ENCODE data around the gene MCOLN1. TPM values are rescaled to one million over a fixed set of nuclear protein-coding genes. Genes with fewer than 3 reads are reported as not detected.

The MCOLN1 gene
- total RNA-seq, 1 experiment from 2014 or later, result 10.3 TPM

GRCh38 chr19:7492558-7492957 lies 29.9 kb upstream of the MCOLN1 start:
- H3K36me3 ChIP-seq, result no peaks in the 10 kb centered on the region
- peaks cover 9% of the 10 kb centered on the region; the same call in 1 of the 2 replicates for H3K27me3 ChIP-seq
- H3K4me3 ChIP-seq, result no peak overlapping the region
- DNase-seq, result peak; percentile 71
- no peaks in the 10 kb centered on the region for H3K9me3 ChIP-seq

DNA sequence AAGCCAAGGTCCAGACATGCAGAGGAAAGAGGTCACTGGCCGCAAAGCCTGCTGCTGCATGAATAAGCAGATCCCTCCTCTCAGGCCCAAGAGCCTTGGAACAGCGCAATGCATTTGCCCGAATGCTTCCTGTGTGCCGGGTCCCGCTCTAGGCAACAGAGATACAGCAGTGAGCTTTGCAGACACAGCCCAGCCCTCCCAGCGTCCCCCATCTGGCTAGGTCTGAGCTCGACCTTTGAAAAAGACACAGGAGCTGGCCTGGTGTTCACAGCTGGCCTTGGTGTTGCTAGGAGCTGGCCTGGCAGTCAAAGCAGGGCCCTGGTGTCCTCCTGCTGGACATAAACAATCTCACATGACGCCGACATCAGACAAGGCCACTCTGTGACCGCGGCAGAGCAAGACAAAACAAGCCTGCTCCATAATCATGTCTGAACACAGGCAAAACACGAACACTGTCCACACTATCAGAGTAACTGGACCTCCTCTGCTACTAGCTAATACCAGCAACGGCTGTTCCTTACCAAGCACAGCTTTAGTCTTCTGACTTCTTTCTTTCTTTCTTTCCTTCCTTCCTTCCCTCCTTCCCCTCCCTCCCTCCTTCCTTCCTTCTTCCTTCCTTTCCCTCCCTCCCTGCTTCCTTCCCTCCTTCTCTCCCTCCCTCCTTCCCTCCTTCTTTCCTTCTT lies 27.9 kb upstream of the MCOLN1 start:
- Histone ChIP-seq H3K27me3 (peaks cover 11% of the 10 kb centered on the region; the same call in 1 of the 2 replicates), H3K9me3 (no peaks in the 10 kb centered on the region), H3K4me3 (no peak overlapping the region), H3K36me3 (no peaks in the 10 kb centered on the region)
- DNase-seq, result no peak

DNA sequence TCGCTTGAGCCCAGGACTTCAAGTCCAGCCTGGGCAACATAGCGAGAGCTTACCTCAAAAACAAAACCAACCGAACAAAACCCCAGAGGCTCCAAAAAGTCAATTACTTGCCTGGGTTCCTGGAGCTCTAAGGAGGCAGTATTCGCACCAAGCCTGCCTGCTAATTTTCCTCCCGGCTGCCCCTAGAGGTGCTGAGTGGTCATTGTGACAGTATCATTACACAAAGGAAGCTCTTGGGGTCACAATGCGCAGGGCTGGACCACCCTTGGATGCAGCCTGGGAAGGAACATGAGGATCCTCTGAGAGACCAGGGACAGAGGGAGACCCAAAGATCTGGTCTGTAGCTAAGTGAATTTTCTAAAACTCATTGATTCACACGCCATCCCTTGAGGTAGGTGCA lies 25.1 kb upstream of the MCOLN1 start:
- no peaks in the 10 kb centered on the region for H3K36me3 ChIP-seq
- no peaks in the 10 kb centered on the region for H3K9me3 ChIP-seq
- no peak for DNase-seq
- H3K4me3 ChIP-seq, result no peak overlapping the region
- peaks cover 26% of the 10 kb centered on the region for H3K27me3 ChIP-seq

DNA sequence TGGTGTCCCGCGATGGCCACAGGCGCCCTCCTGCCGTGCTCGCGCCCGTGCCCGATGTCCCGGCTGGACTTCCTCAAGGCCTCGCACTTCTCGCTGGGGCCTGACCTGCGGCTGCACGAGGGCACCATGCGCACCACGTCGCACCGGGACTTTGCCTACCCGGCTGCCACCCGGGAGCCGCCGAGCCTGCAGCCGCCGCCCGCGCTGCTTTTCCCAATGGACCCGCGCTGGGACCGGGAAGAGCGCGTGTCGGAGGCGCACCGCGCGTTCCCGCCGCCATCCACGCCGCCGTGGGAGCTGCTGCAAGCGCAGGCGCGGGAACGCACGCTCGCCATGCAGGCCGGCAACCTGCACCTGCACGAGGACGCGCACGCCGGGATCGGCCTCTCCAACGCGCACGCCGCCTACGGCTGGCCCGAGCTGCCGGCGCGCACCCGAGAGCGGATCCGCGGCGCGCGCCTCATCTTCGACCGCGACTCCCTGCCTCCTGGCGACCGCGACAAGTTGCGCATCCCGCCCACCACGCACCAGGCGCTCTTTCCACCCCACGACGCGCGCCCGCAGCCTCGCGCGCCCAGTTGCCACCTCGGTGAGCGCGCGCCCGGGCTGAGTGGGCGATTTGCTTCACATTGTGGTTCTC lies 21.5 kb upstream of the MCOLN1 start:
- peaks cover 26% of the 10 kb centered on the region for H3K27me3 ChIP-seq
- peak overlapping the region; percentile 48 for H3K4me3 ChIP-seq
- H3K36me3 ChIP-seq, result no peaks in the 10 kb centered on the region
- DNase-seq, result peak; percentile 78
- no peaks in the 10 kb centered on the region for H3K9me3 ChIP-seq

GRCh38 chr19:7502552-7502951 lies 19.9 kb upstream of the MCOLN1 start:
- Histone ChIP-seq H3K4me3 (no peak overlapping the region), H3K9me3 (no peaks in the 10 kb centered on the region), H3K27me3 (peaks cover 17% of the 10 kb centered on the region), H3K36me3 (no peaks in the 10 kb centered on the region)
- DNase-seq, result no peak

DNA sequence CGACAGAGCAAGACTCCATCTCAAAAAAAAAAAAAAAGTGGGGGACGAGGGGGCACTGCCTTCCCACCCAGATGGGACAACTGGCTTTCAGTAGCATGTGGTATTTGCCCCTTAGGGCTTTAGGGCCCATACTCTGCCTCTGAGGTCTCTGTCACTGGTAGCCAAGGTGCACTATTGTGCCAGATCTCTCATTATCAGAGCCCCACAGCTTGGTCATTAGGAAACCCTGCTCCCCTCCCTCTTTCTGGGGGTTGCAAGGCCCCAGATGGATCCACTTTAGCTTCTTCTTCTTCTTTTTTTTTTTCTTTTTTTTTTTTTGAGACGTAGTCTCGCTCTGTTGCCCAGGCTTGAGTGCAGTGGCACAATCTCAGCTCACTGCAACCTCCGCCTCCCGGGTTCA lies 17.7 kb upstream of the MCOLN1 start:
- Histone ChIP-seq H3K9me3 (no peaks in the 10 kb centered on the region), H3K27me3 (peaks cover 15% of the 10 kb centered on the region), H3K36me3 (no peaks in the 10 kb centered on the region), H3K4me3 (no peak overlapping the region)
- no peak for DNase-seq

- Histone ChIP-seq H3K9me3 (no peaks in the 10 kb centered on the region), H3K27me3 (peaks cover 16% of the 10 kb centered on the region), H3K36me3 (no peaks in the 10 kb centered on the region), H3K4me3 (no peak overlapping the region; the same call in 1 of the 2 replicates)
- no peak for DNase-seq
Measured at GRCh38 chr19:7505288-7505681, 17.1 kb upstream of the MCOLN1 start.

DNA sequence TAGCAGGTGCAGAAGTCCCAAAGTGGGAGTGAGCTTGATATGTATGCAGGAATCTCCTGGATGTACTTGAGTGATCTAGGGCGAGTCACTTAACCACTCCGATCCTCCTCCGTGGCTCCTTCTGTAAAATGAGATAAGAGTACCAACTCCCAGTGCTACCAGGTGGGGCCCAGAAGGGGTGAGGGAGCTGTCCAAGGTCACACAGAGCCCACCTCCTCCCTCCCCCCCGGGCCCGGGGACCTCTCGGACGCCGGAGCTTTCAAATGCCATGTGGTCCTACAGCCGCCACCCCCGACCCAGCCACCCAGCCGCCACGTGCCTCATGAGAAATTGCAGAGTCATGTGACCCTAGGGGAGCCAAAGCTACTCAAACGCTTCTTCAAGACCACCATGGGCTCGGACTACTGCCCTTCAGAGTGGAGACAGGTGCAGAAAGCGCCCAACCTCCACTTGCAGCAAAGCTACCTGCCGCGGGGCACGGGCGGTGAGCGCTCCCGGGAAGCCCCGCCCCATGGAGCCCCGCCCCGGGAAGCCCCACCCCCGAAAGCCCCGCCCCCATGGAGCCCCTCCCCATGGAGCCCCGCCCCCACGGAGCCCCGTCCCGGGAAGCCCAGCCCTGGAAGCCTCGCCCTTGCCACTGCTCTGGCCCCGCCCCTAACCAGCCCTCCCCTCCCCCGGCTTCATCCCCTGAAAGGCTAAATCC lies 16.6 kb upstream of the MCOLN1 start:
- H3K4me3 ChIP-seq, result peak overlapping the region; percentile 39
- DNase-seq, result no peak
- H3K27me3 ChIP-seq, result peaks cover 14% of the 10 kb centered on the region
- no peaks in the 10 kb centered on the region for H3K36me3 ChIP-seq
- H3K9me3 ChIP-seq, result no peaks in the 10 kb centered on the region

DNA sequence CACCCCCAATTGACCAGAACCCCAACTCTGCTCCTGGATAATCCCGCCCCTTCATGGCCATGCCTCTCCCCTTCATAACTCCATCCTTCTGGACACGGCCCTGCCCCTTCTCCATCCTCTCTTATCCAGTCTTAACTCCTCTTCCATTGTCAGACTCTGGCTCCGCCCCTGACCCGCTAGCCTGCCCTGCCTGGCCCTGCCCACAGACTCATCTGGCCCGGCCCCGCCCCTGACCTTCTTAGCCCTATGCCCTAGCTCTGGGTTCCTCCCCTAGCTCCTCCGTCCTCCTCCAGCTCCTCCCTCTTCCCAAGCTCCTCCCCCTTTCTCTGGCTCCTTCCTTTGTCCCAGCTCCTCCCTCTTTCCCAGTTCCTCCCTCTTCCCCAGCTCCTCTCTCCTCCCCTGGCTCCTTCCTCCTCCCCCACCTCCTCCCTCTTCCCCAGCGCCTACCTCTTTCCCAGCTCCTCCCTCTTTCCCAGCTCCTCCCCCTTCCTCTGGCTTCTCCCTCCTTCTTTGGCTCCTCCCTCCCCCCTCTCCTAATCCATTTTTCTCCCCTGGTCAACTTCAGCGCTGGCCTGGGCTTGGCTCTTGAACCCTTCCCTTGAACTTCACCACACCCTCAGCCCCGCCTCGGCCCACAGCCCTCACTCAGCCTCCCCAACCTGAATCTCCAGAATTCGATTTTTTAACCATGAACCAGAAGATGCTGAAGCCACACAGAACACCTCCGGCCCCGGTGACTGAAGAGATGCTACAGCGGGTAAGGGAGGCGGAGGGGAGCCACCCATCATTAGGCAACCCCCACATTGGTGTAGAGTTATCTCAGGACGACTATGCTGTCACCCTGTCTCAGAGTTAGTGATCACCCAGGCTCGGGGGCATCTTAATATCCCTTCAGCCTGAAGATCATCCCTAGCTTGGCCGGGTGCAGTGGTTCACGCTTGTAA lies 15.8 kb upstream of the MCOLN1 start:
- H3K36me3 ChIP-seq, result no peaks in the 10 kb centered on the region
- peaks cover 6% of the 10 kb centered on the region for H3K27me3 ChIP-seq
- no peaks in the 10 kb centered on the region for H3K9me3 ChIP-seq
- no peak overlapping the region for H3K4me3 ChIP-seq
- peak; percentile 100 for DNase-seq

GRCh38 chr19:7507884-7508283 lies 14.5 kb upstream of the MCOLN1 start:
- H3K9me3 ChIP-seq, result no peaks in the 10 kb centered on the region
- DNase-seq, result peak; percentile 99
- no peak overlapping the region for H3K4me3 ChIP-seq

GRCh38 chr19:7509625-7510024 lies 12.8 kb upstream of the MCOLN1 start:
- Histone ChIP-seq H3K36me3 (no peaks in the 10 kb centered on the region), H3K4me3 (no peak overlapping the region), H3K9me3 (no peaks in the 10 kb centered on the region), H3K27me3 (peaks cover 4% of the 10 kb centered on the region)
- DNase-seq, result no peak

More at GRCh38 chr19:7507884-7508283, 14.5 kb upstream of the MCOLN1 start:
- Histone ChIP-seq H3K36me3 (no peaks in the 10 kb centered on the region), H3K27me3 (peaks cover 4% of the 10 kb centered on the region)

- no peak for DNase-seq
- H3K9me3 ChIP-seq, result no peaks in the 10 kb centered on the region
- peaks cover 4% of the 10 kb centered on the region for H3K27me3 ChIP-seq
- H3K4me3 ChIP-seq, result no peak overlapping the region
- no peaks in the 10 kb centered on the region for H3K36me3 ChIP-seq
Measured at GRCh38 chr19:7512400-7512851, 10.0 kb upstream of the MCOLN1 start.

- Histone ChIP-seq H3K9me3 (no peaks in the 10 kb centered on the region), H3K27me3 (peaks cover 4% of the 10 kb centered on the region)
Measured at GRCh38 chr19:7513809-7514642, 8.4 kb upstream of the MCOLN1 start.

DNA sequence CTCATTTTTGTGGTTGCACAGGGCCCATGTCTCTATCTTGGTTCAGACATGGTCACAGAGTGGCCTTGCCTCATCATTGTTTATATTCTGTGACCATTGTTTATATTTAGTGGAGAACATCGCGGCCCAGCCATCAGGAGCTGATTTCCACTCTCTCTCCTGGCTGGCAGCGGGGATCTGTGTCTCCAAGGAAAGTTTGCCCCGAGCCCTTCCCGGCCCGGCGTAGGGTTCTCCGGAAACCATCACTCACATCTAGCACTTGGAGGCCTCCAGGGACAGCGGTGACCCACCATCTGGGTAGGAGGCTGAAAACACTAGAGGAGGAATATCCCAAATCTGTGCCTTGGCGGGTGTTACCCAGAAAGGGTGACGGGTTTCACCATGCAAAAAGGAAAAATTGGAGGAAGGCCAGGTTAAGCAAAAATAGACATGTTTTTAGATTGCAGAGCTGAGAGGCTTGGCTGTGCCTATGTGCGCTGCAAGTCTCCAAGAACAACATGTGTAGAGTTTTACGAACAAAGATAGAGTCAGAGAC lies 7.2 kb upstream of the MCOLN1 start:
- Histone ChIP-seq H3K27me3 (peaks cover 4% of the 10 kb centered on the region), H3K36me3 (no peaks in the 10 kb centered on the region), H3K9me3 (no peaks in the 10 kb centered on the region), H3K4me3 (peak overlapping the region; percentile 45)
- no peak for DNase-seq

More at GRCh38 chr19:7513809-7514642, 8.4 kb upstream of the MCOLN1 start:
- no peak for DNase-seq
- Histone ChIP-seq H3K4me3 (no peak overlapping the region), H3K36me3 (no peaks in the 10 kb centered on the region)

DNA sequence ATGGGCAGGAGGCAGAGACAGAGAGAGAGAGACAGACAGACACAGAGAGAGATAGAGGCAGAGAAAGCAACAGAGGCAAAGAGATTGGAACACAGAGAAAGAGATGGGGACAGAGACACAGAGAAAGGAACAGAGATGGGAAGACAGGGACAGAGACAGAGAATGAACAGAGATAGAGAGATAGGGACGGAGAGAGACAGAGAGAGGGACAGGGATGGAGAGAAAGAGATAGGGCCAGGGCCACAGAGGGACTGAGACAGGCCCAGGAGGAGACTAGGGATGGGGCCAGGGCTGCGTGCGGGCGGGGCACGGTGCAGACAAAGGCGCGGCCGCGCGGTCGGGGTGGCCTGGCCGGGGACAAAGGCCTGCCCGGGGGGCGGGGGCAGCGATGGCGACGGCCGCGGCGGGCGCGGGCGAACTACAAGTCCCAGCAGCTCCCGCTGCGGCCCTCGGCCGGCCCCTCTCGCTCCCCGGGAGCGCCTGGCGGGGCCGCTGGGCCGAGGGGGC lies 6.7 kb upstream of the MCOLN1 start, which contains the start of gene ZNF358:
TSS of gene ZNF358 (plus strand) at position 459 of the 507 bp plus-strand sequence. CDS start 3,140 bp downstream, outside the sequence.
- Histone ChIP-seq H3K4me3 (peak within 1 kb of the TSS; percentile 68), H3K9me3 (no peaks in the 10 kb centered on the region), H3K36me3 (no peaks in the 10 kb centered on the region), H3K27me3 (no peaks in the 10 kb centered on the region)
- DNase-seq, result peak; percentile 88
